Cardiac fibroblast (primary cell): ENCODE data around the gene CHCHD10.

Source experiments
- DNase-seq, 2 donors: peaks; one replicate each; pipeline versions ENCODE4 v3.0.0 to v3.0.0-alpha.2; 2010; ENCODE audit warnings: low read depth in 2 of 2
- H3K4me3 ChIP-seq, 2 donors: replicated peaks in 1 of 2; 1 replicate in 1 of 2; 2 replicates in 1 of 2; pipeline ENCODE4 v1.5.1; 2011; ENCODE audit warnings: low read depth in 2 of 2, low read length in 2 of 2, mild to moderate bottlenecking in 2 of 2, moderate library complexity in 1 of 2
- CTCF ChIP-seq: IDR thresholded peaks from one replicate; pipeline ENCODE4 v1.5.1; 2011; ENCODE audit warnings: low read depth, mild to moderate bottlenecking, low read length, inconsistent platforms

Gene CHCHD10

GRCh38 chr22:23777776-23778576 lies 10.2 kb upstream of the CHCHD10 start:
- no peak for TF ChIP-seq CTCF
- DNase-seq, result no peak
- no peak overlapping the region for H3K4me3 ChIP-seq

- DNase-seq, result no peak
- no peak for TF ChIP-seq CTCF
- no peak overlapping the region for H3K4me3 ChIP-seq
Measured at GRCh38 chr22:23775779-23776375, 8.1 kb upstream of the CHCHD10 start.

GRCh38 chr22:23774922-23775436 lies 7.2 kb upstream of the CHCHD10 start:
- DNase-seq, result peak in 1 of 2 donors; percentile 83
- H3K4me3 ChIP-seq, result no peak overlapping the region
- TF ChIP-seq CTCF, result no peak

GRCh38 chr22:23774114-23774921 lies 6.5 kb upstream of the CHCHD10 start:
- TF ChIP-seq CTCF, result no peak
- no peak for DNase-seq
- no peak overlapping the region for H3K4me3 ChIP-seq

GRCh38 chr22:23773483-23774113 lies 5.8 kb upstream of the CHCHD10 start:
- H3K4me3 ChIP-seq, result no peak overlapping the region
- no peak for TF ChIP-seq CTCF
- DNase-seq, result no peak
